Urothelium cell line (cell line): ENCODE data around the gene NDUFA3.
"Not testable (repeated sequence)": the region's sequence is repeated elsewhere in the genome, so short reads cannot be mapped to it uniquely, and the experiment has no call there.

Experiments used
- DNase-seq: peaks from one replicate; pipeline ENCODE4 v3.0.0; 2011; ENCODE audit warnings: low spot score, mixed read lengths
- FAIRE-seq: peaks from 2 replicates; lab custom pipeline; 2011; peaks lifted over from hg19 to GRCh38; lab: Jason Lieb, UNC

The NDUFA3 gene

GRCh38 chr19:54102421-54103169 lies at the start of gene NDUFA3:
Gene NDUFA3 (plus strand): TSS chr19:54102855. CDS start chr19:54102879, 24 bp downstream.
- peak; percentile 96 for FAIRE-seq
- DNase-seq = peak; percentile 99

GRCh38 chr19:54062643-54063042 lies 40.0 kb upstream of the NDUFA3 start:
- no peak for DNase-seq
- FAIRE-seq = no peak

GRCh38 chr19:54063350-54064116 lies 39.1 kb upstream of the NDUFA3 start, which contains the start of gene VSTM1:
Gene VSTM1 (minus strand): TSS chr19:54063897. CDS start chr19:54063777, 120 bp downstream.
- FAIRE-seq = no peak
- DNase-seq = no peak

GRCh38 chr19:54069470-54069869 lies 33.2 kb upstream of the NDUFA3 start:
- FAIRE-seq = no peak
- DNase-seq = no peak

GRCh38 chr19:54073829-54074228 lies 28.8 kb upstream of the NDUFA3 start:
- no peak for FAIRE-seq

GRCh38 chr19:54074851-54075250 lies 27.8 kb upstream of the NDUFA3 start:
- FAIRE-seq (no peak), DNase-seq (no peak)

More at GRCh38 chr19:54073829-54074228, 28.8 kb upstream of the NDUFA3 start:
- no peak for DNase-seq

GRCh38 chr19:54077334-54077733 lies 25.3 kb upstream of the NDUFA3 start:
- no peak for DNase-seq
- no peak for FAIRE-seq

- DNase-seq (no peak), FAIRE-seq (no peak)
Measured at GRCh38 chr19:54081032-54081431, 21.6 kb upstream of the NDUFA3 start, which contains the start of gene TARM1. Gene TARM1 (minus strand): TSS chr19:54081365. CDS start chr19:54081340, 25 bp downstream.

- DNase-seq = no peak
- FAIRE-seq = no peak
Measured at GRCh38 chr19:54084410-54084809, 18.2 kb upstream of the NDUFA3 start.

GRCh38 chr19:54094426-54095000 lies 8.1 kb upstream of the NDUFA3 start:
- FAIRE-seq (no peak), DNase-seq (no peak)

GRCh38 chr19:54095136-54095858 lies 7.4 kb upstream of the NDUFA3 start:
- no peak for FAIRE-seq
- DNase-seq = no peak

- not testable (repeated sequence) for FAIRE-seq, DNase-seq
Measured at GRCh38 chr19:54095859-54096616, 6.6 kb upstream of the NDUFA3 start.

- DNase-seq (peak; percentile 45), FAIRE-seq (no peak)
Measured at GRCh38 chr19:54096617-54097106, 6.0 kb upstream of the NDUFA3 start.

- FAIRE-seq = no peak
Measured at GRCh38 chr19:54099190-54099902, 3.3 kb upstream of the NDUFA3 start.

GRCh38 chr19:54099903-54100255 lies 2.8 kb upstream of the NDUFA3 start:
- DNase-seq, FAIRE-seq: not testable (repeated sequence)

More at GRCh38 chr19:54099190-54099902, 3.3 kb upstream of the NDUFA3 start:
- DNase-seq = no peak

GRCh38 chr19:54100561-54100960 lies 2.1 kb upstream of the NDUFA3 start, which contains the start of gene OSCAR:
Gene OSCAR (minus strand): TSS chr19:54100803. CDS start chr19:54100792, 11 bp downstream.
- DNase-seq = no peak
- FAIRE-seq = no peak

- FAIRE-seq = no peak
- DNase-seq = no peak
Measured at GRCh38 chr19:54104998-54105715, 2.5 kb downstream of the NDUFA3 start.

- FAIRE-seq (no peak), DNase-seq (no peak)
Measured at GRCh38 chr19:54105796-54106195, 3.1 kb downstream of the NDUFA3 start.
